Thyroid gland (tissue), 4 donors: ENCODE results near the gene TRIP4. TPM values are rescaled to one million over a fixed set of nuclear protein-coding genes. Genes with fewer than 3 reads are reported as not detected.
A peak's percentile ranks its signal among the peaks of the same experiment; 100 is the strongest.
"Not testable (repeated sequence)": the region's sequence is repeated elsewhere in the genome, so short reads cannot be mapped to it uniquely, and the experiment has no call there.

Experiments
- DNase-seq, 2 donors: peaks; one replicate each; pipeline ENCODE4 v3.0.0-alpha.2; 2019
- H3K27ac ChIP-seq, 3 donors: fragments of 200-600 bp; sonication (generic); 1 replicate in 2 of 3; 2 replicates in 1 of 3; pipeline ENCODE4 v1.5.1; 2016 to 2019; ENCODE audit warnings: mild to moderate bottlenecking in 1 of 3, moderate library complexity in 1 of 3
- H3K27me3 ChIP-seq: fragments of 200-600 bp; sonication (generic); one replicate; pipeline ENCODE4 v1.5.1; 2019
- H3K36me3 ChIP-seq, 2 donors: fragments of 200-600 bp; sonication (generic); one replicate each; pipeline ENCODE4 v1.5.1; 2016 to 2019
- H3K4me1 ChIP-seq, 2 donors: fragments of 200-600 bp; sonication (generic); one replicate each; pipeline ENCODE4 v1.5.1; 2017 to 2019
- H3K4me3 ChIP-seq, 3 donors: fragments of 200-600 bp; sonication (generic); replicated peaks in 1 of 3; 1 replicate in 2 of 3; 2 replicates in 1 of 3; pipeline ENCODE4 v1.5.1; 2016; ENCODE audit warnings: mild to moderate bottlenecking in 1 of 3
- H3K9me3 ChIP-seq: fragments of 200-600 bp; sonication (generic); one replicate; pipeline ENCODE4 v1.5.1; 2017
- CTCF ChIP-seq, 6 experiments: fragments of 200-600 bp in 3 of 6; fragments of 450-650 bp in 3 of 6; sonication (generic) in 3 of 6; IDR thresholded peaks; one replicate each; pipeline ENCODE4 v1.5.1; 2016 to 2019; ENCODE audit warnings: antibody characterized with exemption in 6 of 6, mild to moderate bottlenecking in 2 of 6, inconsistent platforms in 1 of 6, moderate library complexity in 1 of 6
- POLR2A ChIP-seq, 2 donors: fragments of 450-650 bp; IDR thresholded peaks; one replicate each; pipeline ENCODE4 v1.6.1; 2017; ENCODE audit warnings: antibody characterized with exemption in 2 of 2, mild to moderate bottlenecking in 2 of 2, moderate library complexity in 1 of 2
- WGBS, 2 donors: methylation state at CpG; one replicate each; pipeline ENCODE4 v1.1.5; 2017; 5-methylcytosine and 5-hydroxymethylcytosine counted together
- intact Hi-C: fragments of 100-400 bp; cut with DNase I; formaldehyde crosslinking; loops from one replicate; pipeline ENCODE4 v1.15.1; 2023
- total RNA-seq, 4 donors: library from RNA; depleted of rRNA; stranded (reverse); fragments of >200 nt; gene quantifications; one replicate each; pipeline ENCODE4 v1.2.3, GENCODE V29; 2016

The TRIP4 gene
- total RNA-seq, 4 donors from 2014 or later, result 13.7 to 39.6 (median 21.7) TPM

DNA sequence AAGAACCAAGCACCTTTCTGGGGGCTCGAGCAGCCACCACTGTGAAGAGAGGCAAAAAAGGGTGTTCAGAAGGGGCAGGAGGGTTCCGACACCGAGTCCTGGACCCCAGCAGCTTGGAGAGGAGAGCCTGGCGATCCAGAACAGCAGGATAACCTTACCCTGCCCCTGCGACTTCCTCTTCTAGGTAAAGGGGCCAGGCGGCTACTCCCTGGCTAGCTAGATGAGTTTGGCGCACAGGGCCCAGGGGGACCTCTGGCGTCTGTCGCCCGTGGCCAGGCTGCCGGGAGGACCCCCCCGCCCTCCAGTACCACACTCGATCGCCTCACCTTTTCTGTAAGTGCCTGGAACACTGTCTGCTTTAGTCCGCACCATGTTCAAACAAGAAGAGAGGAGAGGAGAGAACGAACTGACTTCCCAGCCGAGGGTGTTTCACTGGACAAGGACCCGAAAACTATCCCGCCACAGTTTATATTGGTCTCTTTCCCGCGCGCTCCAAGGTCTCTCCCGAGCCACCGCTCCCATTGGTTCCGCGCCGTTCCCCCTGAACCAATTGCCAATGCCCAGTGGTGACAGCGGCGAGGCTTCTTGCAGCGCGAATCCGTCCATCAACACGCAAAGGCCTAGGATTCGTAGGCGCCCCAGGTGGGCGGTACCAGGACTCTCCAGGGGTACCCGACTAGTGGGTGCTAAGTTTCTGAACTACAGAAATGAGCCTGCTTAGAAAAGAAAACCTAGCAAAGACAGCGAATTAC lies 6.5 kb upstream of the TRIP4 start, which contains the start of gene PCLAF:
TSS of gene PCLAF (minus strand) at position 442 of the 752 bp plus-strand sequence. CDS start at position 372, 70 bp downstream.
- DNase-seq, result peak; percentile 95
- H3K27me3 ChIP-seq, result no peaks in the 10 kb centered on the region
- H3K9me3 ChIP-seq, result no peaks in the 10 kb centered on the region
- peaks cover 23 to 26% of the 10 kb centered on the region in 2 donors for H3K4me1 ChIP-seq
- no peak within 1 kb of the TSS for H3K27ac ChIP-seq
- peak within 1 kb of the TSS in 1 of 3 donors; percentile 28 for H3K4me3 ChIP-seq
- TF ChIP-seq POLR2A (IDR thresholded peaks at IDR 0.05) (no peak), CTCF (IDR thresholded peaks at IDR 0.05) (no peak)
- H3K36me3 ChIP-seq, result no peaks in the 10 kb centered on the region
- WGBS, 2 donors, result 0 to 8% methylated on average over 31 to 33 of the region's 38 CpGs
- intact Hi-C loops, result no loop called here

DNA sequence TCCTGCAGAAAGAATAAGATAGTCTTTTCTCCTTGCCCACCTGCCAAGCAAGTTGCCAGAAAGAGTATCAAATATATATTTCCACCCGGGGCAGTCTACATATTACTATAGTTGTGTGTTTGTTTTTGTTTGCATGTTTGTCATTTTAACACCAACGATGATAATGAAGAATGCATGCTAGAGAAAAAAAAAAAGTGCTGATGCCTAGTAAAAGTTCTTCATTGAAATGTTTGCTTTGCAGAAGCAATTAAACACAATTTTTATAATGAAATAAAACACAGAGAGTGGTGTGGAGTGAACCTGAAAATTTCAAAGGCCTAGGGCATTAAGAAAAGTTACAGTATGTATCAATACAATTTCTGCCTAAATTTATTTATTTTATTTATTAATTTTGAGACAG lies 3.9 kb upstream of the TRIP4 start:
- Histone ChIP-seq H3K27me3 (no peaks in the 10 kb centered on the region), H3K9me3 (no peaks in the 10 kb centered on the region), H3K27ac (peak overlapping the region in 1 of 3 donors; percentile 32), H3K36me3 (no peaks in the 10 kb centered on the region), H3K4me1 (peaks cover 37 to 41% of the 10 kb centered on the region in 2 donors), H3K4me3 (no peak overlapping the region)
- no peak for DNase-seq
- 79 to 85% methylated on average over 2 of the region's 2 CpGs for WGBS, 2 donors
- intact Hi-C loops, result no loop called here
- TF ChIP-seq CTCF (IDR thresholded peaks at IDR 0.05), result no peak

DNA sequence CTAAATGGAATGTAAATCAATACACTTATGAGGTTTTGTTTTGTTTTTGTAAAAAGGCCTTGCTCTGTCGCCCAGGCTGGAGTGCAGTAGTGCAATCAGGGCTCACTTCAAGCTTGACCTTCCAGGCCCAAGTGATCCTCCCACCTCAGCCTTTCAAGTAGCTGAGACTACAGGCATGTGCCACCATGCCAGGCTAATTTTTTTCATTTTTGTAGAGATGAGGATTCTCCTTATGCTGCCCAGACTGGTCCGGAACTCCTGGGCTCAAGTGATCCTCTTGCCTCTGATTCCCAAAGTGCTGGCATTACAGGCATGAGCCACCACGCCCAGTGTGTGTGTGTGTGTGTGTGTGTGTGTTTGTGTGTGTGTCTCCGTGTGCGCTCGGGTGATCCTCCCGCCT lies 1.3 kb upstream of the TRIP4 start:
- TF ChIP-seq CTCF (IDR thresholded peaks at IDR 0.05) (no peak), POLR2A (IDR thresholded peaks at IDR 0.05) (no peak)
- DNase-seq, result peak; percentile 77 to 78
- Histone ChIP-seq H3K36me3 (no peaks in the 10 kb centered on the region), H3K4me3 (no peak overlapping the region), H3K27me3 (no peaks in the 10 kb centered on the region), H3K27ac (peak overlapping the region; percentile 77 to 89 (median 77)), H3K9me3 (no peaks in the 10 kb centered on the region), H3K4me1 (peaks cover 53% of the 10 kb centered on the region in 2 donors)
- intact Hi-C loops, result no loop called here
- WGBS, 2 donors, result 69 to 81% methylated on average over 7 of the region's 7 CpGs

DNA sequence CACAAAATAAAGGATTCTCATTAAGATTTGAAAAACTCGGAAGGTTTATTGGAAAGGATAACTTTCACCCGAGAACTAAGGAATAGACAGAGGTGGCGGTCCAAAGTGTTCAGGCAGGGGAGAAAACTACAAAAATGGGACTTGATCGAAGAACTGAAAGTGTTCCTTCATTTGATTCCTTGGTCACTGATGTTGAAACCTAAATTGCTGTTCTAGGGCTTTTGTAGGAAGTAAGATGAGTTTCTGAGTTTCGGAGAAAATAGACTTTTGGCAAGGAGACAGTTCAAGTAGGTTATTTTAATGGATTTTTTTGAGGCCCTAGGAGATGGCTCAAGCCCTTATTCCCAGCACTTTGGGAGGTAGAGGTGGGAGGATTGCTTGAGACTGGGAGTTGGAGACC lies 1.4 kb downstream of the TRIP4 start:
- 91 to 93% methylated on average over 5 of the region's 5 CpGs for WGBS, 2 donors
- peaks cover 43 to 49% of the 10 kb centered on the region in 2 donors for H3K4me1 ChIP-seq
- no peaks in the 10 kb centered on the region for H3K27me3 ChIP-seq
- DNase-seq, result no peak
- TF ChIP-seq POLR2A (IDR thresholded peaks at IDR 0.05), result no peak
- no peak for TF ChIP-seq CTCF (IDR thresholded peaks at IDR 0.05)
- intact Hi-C loops, result no loop called here
- H3K27ac ChIP-seq, result peak overlapping the region; percentile 16 to 47 (median 24)
- no peaks in the 10 kb centered on the region for H3K9me3 ChIP-seq
- H3K4me3 ChIP-seq, result no peak overlapping the region
- peaks cover 0 to 7% of the 10 kb centered on the region in 2 donors for H3K36me3 ChIP-seq

DNA sequence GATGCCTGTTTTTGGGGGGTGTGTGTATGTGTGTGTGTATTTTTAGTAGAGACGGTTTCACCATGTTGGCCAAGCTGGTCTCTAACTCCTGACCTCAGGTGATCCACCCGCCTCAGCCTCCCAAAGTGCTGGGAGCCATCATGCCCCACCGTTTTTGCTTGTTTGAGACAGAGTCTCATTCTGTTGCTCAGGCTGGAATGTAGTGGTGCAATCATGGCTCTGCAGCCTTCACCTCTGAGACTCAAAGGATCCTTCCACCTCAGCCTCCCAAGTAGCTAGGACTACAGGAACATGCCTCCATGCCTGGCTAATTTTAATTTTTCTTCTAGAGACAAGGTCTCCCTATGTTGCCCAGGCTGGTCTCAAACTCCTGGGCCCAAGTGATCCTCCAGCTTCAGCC lies 4.8 kb downstream of the TRIP4 start:
- H3K27ac ChIP-seq, intact Hi-C loops, H3K9me3 ChIP-seq, H3K27me3 ChIP-seq, H3K4me3 ChIP-seq, DNase-seq: not testable (repeated sequence)
- peaks cover 28 to 38% of the 10 kb centered on the region in 2 donors for H3K36me3 ChIP-seq
- WGBS, 2 donors, result 84 to 92% methylated on average over 3 of the region's 3 CpGs
- peaks cover 24 to 30% of the 10 kb centered on the region in 2 donors for H3K4me1 ChIP-seq
